HG02885 (cell line): ENCODE results near the gene DEFB131B.
"Not testable (repeated sequence)": the region's sequence is repeated elsewhere in the genome, so short reads cannot be mapped to it uniquely, and the experiment has no call there.

ENCODE experiments used
- ATAC-seq: cut with Tn5 transposase; IDR thresholded peaks from one replicate; pipeline ENCODE4 v1.9.1; 2021; ENCODE audit warnings: mild to moderate bottlenecking; ENCODE audit not compliant: unreplicated experiment, poor library complexity

The DEFB131B gene

GRCh38 chr11:71910775-71911174 is 32.5 kb downstream of the DEFB131B start:
- not testable (repeated sequence) for ATAC-seq

GRCh38 chr11:71911321-71911985 is 33.2 kb downstream of the DEFB131B start:
- ATAC-seq = not testable (repeated sequence)

GRCh38 chr11:71911986-71912340 is 33.7 kb downstream of the DEFB131B start:
- ATAC-seq = not testable (repeated sequence)

GRCh38 chr11:71913756-71914526 is 35.7 kb downstream of the DEFB131B start:
- no peak for ATAC-seq

- ATAC-seq = no peak
These were observed 36.5 kb downstream of the DEFB131B start for GRCh38 chr11:71914617-71915189.

GRCh38 chr11:71917646-71918140 is 39.4 kb downstream of the DEFB131B start:
- no peak for ATAC-seq

GRCh38 chr11:71927820-71928736 is 49.8 kb downstream of the DEFB131B start, which contains the start of gene XNDC1N:
TSS of gene XNDC1N (minus strand) at chr11:71928594. CDS start at chr11:71923353, 5,241 bp downstream.
- ATAC-seq = peak; percentile 75

GRCh38 chr11:71928737-71929443 is 50.6 kb downstream of the DEFB131B start, which contains the start of gene RNF121:
TSS of gene RNF121 (plus strand) at chr11:71929046. CDS start at chr11:71929062, 16 bp downstream.
- peak; percentile 84 for ATAC-seq

GRCh38 chr11:71929491-71929890 is 51.2 kb downstream of the DEFB131B start:
- ATAC-seq = no peak

- no peak for ATAC-seq
These were observed 52.4 kb downstream of the DEFB131B start for GRCh38 chr11:71930556-71931244.

GRCh38 chr11:71931245-71931602 is 53.0 kb downstream of the DEFB131B start:
- no peak for ATAC-seq

GRCh38 chr11:71933141-71933933 is 55.1 kb downstream of the DEFB131B start:
- no peak for ATAC-seq
